NCI-H69 (cell line): ENCODE data around the gene MYO1D.
"Not testable (repeated sequence)": the region's sequence is repeated elsewhere in the genome, so short reads cannot be mapped to it uniquely, and the experiment has no call there.

ENCODE experiments used
- DNase-seq: peaks from one replicate; lab custom pipeline; 2025; lab: John Stamatoyannopoulos, UW

MYO1D gene

DNA sequence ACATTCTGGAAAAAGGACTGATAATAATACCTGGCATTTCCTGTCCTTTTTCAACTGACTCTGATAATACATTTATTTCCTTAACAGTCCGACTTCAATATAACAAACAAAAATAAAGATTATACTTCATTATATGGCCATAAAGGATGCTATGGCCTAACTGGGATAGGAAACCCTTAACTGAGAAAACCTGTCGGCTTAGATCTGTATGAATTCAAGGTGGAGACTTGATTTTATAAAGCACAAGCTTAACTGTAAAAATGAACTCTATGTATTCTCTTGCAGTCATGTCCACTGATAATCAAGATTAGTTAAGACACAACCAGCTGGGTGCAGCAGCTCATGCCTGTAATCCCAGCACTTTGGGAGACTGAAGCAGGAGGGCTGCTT, 102.2 kb downstream of the MYO1D start:
- DNase-seq = no peak

DNA sequence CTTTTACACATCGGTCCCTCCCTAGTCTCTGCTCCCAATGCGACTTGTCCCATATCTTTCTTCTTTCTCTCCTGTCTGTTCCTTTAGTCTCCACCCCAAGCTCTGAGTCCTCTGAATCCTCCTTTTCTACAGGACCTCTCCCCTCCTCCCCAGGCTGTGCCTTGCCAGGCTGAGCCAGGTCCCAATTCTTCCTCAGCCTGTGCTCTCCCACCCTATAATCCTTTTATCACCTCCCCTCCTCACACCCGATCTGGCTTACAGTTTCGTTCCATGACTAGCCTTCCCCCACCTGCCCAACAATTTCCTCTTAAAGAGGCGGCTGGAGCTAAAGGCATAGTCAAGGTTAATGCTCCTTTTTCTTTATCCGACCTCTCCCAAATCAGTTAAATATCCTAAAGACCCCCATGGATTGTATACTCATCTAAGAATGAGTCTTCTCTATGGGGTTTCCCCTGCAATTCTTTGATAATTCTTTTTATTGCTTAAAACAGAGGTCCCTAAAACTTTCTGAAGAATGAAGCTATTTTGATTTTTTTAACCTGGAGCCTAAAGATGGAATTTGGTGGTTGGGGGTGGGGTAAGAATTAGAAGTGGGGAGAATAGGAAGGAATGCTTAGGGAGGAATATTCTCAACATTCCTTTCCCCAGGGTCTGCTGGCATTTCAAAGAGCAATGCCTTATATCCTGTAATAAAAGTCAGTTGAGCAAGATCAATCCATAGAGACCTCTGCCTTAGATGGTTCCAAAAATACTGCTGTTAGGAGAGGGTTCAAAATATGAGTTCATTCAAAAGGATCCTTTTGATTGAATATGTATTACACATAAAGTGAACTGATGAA, 102.8 kb downstream of the MYO1D start:
- DNase-seq = no peak

DNA sequence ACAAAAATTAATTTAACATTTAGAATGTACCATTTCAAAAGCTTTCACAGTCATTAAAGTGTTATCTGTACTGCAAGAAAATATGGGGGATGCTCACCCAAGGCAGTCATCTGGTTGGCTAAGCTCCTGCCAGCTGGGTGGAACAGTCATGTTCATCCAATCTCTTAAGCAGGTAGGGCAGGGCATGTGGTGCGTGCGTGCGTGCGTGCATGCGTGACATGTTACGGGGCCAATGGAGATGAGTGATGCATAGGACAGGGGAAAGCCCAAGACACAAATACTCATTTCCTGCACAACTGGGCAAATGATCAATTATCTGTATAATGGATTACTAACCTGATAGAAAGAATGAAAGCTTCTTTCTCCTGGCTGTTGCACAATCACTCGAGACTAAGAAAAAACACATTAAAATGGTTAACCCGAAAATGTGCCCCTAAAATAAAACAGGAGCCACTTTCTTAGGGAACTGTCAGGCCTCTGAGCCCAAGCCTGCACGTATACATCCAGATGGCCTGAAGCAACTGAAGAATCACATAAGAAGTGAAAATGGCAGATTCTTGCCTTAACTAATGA, 104.4 kb downstream of the MYO1D start:
- DNase-seq = no peak

DNA sequence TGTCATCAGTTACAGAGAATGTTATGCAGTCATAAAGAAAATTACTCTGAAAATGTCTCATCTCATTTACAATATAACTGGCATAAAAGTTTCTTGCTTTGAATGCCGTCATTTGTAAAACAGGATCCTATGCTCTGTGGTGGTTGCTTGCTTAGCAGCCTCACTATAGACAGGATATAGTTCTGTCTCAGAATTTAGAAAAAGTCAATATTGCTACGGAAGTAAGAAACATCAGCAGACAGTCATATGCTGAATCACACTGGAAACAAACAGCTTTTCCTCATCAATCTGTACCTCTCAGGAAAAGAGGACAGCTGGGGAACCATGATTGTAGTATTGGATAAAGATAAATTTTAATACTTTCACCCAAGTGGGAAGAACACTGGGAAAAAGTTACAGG, 105.5 kb downstream of the MYO1D start:
- no peak for DNase-seq

DNA sequence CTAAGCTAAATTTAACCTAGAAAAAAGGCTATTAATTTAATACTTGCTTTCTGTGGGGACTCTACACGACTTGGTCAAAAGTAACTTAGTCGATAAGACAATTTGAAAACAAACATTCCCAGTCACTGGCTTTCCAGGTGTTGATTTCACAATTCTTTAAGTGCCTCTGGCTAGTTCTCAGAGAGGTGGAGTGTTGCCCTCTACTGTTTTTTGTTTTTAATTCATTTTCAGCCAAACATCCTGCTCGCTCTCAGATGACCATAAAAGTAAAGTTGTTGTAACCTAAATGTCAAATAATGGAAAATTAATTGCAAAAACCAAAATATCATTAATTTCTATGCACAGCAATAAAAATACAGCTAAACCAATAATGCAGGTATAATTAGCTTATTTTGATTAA, 107.1 kb downstream of the MYO1D start:
- DNase-seq = peak; percentile 43

DNA sequence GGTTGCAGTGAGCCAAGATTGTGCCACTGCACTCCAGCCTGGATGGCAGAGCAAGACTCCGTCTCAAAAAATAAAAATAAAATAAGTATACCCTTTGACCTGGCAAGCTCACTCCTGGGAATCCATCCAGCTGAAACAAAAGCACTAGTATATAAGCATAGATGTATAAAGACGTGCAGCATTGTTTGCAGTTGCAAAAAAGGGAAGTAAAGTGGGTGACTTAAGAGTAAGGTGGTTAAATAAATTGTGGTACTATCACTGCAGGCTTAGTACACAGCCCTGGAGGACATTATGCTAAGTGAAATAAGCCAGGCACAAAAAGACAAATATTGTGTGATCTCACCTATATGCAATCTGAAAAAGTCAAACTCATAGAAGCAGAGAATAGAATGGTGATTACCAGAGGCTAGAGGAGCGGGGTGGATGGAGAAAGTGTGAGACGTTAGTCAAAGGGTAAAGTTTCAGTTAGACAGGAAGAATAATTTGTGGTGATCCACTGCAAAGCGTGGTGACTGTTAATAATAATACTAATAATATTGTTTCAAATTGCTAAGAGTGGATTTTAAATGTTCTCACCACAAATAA, 113.0 kb downstream of the MYO1D start:
- DNase-seq = no peak

DNA sequence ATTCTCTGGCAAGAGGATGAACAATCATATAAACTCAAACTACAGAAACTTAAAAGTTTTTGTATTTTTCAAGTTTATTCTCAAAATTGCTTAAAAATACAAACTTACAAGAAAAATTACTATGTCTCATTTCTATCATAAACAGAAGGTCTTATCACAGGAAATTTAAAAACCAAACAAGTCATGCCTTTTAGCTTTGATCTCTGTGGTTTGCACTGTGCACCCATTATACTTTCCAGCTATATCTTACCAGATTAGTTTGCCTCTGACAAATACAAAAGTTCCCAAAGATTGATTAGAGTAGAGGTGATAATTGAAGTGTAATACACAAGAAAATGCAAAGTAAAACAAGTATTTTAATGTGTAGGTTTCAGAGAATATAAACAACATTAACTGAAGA, 117.4 kb downstream of the MYO1D start:
- DNase-seq = no peak

DNA sequence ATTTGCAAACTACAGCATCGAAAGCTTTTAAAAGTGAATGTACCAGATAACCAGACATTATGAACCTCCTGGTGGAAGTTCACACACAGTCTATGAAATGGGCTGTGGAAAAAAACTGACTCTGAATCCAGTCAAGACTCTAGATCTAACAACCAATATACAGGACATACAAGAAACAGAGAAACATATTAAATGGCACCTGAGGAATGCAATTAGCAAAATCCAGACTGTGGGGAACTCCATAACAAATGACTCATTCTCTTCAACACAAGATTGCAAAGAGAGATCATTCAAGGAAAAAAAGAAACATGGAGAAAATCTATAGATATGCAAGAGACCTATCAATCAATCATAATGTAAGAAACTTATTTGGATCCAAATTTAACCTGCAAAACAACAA, 119.0 kb downstream of the MYO1D start:
- no peak for DNase-seq

DNA sequence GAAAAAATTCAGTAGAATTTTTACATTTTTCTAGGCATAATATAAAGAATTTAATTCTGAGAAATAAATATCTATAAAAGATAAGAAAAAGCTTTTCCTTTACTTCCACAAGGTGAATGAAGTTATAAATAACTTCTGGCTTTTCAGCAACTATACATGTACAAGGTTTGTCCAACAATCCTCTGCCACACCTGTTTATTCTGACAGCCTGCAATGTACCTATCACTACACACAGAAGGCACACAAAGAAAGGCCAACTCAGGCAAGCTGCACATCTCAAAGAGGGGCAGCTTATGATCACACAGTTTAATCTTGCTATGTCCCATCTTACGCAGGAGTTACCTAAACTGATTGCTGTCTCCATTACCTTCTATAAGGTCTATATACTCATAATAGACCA, 120.2 kb downstream of the MYO1D start:
- DNase-seq = no peak

DNA sequence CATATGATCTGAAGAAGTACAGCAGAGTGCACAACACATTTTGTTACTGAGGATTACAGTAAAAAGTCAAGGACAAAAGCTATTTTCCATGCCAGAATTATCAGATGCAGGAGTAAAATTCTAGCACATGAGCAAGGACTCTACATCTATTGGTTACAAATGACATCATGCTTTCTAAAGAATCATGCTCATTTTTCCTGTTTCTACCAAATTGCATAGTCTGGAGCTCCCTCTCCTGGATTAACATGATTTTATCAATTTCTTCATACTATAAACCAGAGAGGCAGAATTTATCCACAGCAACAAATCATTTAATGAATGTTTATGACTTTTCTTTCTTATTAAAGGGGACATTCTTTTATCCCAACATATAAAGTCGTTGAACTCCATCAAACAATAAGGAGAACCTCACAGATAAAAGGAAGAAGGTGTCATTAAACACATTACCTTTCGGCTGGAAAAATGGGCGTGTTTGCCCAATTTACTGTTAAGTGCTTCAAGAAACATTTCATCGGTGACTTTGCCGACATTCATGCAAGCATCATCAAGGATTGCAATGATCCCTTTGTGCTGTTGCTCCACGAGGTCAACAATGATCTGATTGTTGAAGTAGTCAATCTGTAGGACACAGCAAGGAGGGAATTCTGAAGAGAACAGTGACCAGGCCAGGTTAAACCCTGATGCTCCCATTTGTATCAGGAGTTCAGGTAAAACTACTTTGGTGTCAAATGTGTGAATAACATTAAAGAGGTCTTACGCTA, 121.7 kb downstream of the MYO1D start:
- DNase-seq = peak; percentile 83

DNA sequence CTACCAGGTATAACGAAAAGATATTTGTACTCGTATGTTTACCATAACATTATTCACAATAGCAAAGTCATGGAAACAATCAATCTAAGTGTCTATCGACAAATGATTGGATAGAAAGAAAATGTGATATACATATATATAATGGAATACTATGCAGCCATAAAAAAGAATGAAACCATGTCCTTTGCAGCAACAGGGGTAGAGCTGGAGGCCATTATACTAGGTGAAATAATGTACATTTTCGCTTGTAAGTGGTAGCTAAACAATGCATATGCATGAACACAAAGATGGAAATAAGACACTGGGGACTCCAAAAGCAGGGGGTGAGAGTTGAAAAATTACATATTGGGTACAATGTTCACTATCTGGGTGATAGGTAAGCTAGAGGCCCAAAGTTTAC, 124.0 kb downstream of the MYO1D start:
- DNase-seq = no peak

DNA sequence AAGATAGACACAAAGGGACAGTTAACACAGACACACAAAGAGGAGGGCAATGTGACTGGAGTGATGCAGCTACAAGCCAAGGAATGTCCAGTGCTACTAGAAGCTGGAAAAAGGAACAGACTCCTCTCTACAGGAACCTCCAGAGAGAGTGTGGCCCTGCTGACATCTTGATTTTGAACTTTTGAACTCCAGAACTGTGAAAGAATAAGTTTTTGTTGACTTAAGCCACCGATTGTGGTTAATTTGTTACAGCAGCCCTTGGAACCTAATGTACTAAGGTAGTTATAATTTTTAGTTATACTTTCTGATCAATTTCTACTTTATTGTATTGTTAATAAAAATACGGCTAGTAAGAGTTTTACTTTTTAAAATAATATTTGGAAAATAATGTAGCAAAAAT, 129.1 kb downstream of the MYO1D start:
- DNase-seq = no peak

DNA sequence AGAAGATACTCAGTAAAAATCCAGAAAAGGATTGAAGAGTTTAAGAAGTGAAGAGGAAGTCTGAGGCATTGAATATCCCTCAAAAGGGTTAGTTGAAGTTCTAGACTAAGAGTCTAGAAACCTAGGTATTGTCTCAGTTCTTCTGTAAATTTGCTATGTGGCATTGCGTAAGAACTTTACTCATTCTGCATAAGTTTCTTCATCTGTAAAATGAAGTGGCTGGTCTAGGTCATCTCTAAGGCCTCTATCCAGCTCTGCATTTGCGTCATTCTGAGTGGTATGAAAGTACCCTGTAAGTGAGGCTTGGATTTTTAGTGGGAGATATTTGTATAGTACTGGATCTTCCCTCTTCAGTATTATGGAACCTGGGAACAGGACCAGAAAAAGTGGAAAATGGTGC, 130.2 kb downstream of the MYO1D start:
- DNase-seq = no peak

DNA sequence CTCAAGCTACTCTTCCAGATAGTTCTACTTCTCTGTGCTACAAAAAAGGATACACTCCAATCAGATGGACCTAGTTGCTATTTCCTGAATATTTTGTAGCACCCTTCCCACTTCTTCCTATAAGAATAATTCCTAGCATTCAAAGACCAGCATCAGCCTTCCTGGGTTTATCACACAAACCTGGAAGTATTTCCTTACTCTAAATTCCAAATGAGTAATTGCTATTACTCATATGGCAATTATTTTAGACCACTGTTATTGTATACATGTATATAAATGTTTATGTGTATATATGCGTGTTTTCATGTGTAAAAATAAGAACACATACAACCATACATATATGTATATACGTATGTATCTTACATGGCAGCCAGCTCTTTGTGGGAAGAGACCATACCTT, 130.6 kb downstream of the MYO1D start:
- no peak for DNase-seq

DNA sequence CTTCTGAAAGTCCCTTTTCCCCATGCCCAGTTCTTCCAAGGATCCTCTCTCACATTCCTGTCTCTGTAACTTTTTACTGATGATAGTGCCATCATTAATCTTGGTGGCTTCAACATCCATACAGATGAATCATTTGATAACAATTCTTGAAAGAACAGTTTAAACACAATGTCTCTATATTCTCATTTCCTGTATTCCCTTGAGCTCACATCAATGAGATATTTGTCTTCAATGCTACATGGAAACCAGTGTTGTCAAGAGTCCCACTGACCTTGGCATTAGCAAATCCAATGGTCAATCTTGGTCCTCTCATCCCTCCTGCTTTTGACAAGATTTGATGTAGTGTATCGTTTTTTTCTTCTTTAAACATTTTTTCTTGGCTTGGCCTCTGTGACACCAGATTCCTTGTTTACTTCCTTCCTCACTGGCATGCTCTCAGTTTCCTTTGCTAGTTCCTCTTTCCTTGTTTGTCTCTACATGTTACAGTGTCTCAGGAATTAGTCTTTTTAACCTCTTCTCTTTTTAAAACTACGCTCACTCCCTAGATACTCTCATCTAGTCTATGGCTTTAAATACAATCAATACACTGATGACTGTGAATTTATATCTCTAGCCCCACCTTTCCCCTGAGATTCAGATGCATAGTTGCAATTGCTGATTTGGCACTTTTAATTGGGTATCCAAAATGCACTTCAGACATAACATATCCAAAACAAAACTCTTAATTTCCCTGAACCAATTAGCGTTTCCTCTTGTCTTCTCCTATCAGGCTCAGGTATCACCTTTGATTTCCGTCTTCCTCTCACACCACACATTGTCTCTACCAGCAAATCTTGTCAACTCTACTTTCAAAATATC, 134.0 kb downstream of the MYO1D start:
- no peak for DNase-seq

DNA sequence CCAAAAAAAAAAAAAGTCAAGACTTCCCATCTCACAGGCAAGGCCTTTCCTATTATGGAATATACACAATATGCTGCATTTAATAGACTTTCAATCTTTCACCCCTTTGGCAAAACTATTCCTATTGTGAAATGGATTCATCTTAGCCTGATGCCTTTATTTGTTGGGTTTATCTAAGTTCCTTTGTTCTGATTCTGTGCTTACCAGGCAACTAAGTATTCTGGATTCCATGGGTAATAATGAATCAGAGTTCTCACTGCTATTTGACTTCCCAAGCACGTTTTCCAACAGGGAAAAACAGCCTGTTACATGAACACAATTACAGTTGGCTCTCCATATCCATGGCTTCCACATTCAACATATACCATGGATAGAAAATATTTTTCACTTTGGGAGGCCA, 135.5 kb downstream of the MYO1D start:
- DNase-seq = no peak

DNA sequence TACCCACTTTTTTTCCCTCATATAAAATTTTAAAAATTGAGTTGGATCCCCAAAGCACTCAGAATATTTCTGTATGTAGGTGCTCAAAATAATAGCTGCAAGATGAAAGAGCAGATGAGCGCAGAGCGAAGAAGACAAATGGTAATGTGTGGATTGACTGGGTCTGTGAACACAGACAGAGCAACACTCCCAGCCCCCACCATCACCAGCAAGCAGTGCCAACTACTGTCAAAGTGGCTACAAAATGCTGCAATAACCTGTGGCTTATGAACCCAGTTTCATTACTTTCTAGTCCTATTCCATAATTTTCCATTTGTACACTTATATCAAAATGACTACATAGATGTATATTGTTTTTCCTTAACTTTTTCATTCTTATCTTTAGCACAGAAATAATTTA, 137.2 kb downstream of the MYO1D start:
- no peak for DNase-seq

DNA sequence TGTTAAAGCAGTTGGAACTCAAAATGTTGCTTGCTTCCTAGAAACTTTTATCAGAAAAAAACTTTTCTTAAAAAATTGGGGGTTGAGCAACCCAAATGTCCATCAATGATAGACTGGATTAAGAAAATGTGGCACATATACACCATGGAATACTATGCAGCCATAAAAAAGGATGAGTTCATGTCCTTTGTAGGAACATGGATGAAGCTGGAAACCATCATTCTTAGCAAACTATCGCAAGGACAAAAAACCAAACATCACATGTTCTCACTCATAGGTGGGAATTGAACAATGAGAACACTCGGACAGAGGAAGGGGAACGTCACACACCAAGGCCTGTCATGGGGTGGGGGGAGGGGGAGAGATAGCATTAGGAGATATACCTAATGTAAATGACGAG, 137.8 kb downstream of the MYO1D start:
- not testable (repeated sequence) for DNase-seq

DNA sequence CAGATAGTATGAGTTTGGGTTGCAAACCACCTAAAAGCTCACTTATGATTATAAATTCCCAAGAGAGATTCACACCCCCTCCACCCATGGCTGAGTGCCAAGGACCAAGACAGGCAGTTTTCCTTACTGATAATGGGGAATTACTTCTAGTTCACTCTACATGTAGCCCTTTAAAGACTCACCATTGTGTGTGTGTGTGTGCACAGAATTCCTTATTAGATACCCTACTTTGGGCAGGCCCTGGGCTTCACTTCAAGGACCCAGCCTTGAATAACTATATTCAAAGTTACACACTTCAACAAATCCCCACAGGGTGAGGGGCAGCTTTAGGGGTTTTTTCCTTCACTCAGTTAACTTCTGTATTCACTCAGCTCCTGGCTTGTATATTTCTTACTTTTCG, 143.5 kb downstream of the MYO1D start:
- DNase-seq = no peak

DNA sequence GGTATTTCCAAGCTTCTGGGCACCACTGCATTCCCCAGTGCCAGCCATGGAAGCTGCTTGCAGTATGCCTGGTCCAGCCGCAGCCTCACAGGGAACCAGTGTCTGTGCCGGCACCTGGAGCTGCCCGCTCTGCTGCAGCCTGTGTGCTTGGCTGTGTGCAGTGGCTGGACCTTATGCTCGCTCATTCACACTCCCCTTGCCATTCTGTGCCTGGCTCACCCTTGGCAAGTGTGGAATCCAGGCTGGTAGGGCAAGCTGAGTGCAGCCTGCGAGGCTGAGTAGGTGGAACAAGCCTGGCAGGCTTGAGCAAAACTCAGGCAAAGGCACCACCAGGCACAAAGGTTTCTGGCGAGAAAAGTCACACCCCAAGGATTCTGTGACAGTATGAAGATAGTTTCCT, 144.0 kb downstream of the MYO1D start:
- no peak for DNase-seq

DNA sequence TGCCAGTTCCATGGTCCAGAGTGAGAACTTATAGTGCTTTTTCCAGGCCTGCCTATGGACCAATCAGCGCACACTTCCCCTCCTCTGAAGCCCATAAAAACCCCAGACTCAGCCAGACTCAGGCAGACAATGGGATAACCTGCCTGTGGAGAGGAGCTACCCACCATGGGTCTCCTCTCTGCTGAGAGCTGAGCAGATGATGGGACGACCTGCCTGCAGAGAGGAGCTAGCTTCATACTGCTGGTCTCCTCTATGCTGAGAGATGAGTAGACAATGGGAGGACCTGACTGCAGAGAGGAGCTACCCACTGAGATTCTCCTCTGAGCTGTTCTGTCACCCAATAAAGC, 144.7 kb downstream of the MYO1D start:
- DNase-seq = no peak
